Parathyroid adenoma (tissue), 2 donors: ENCODE measurements around the gene ZNF296.
A peak's percentile ranks its signal among the peaks of the same experiment; 100 is the strongest.

Experiments used
- H2AFZ ChIP-seq: fragments of 300-600 bp; sonication (generic); one replicate; pipeline ENCODE4 v1.7.0; 2017; ENCODE audit warnings: antibody characterized with exemption, mild to moderate bottlenecking
- H3K27ac ChIP-seq: fragments of 300-600 bp; sonication (generic); one replicate; pipeline ENCODE4 v1.7.0; 2017
- H3K27me3 ChIP-seq: fragments of 300-600 bp; sonication (generic); one replicate; pipeline ENCODE4 v1.7.0; 2017; ENCODE audit warnings: low read length; ENCODE audit not compliant: control insufficient read depth, insufficient read depth
- H3K36me3 ChIP-seq: fragments of 300-600 bp; sonication (generic); one replicate; pipeline ENCODE4 v1.7.0; 2017; ENCODE audit warnings: low read length; ENCODE audit not compliant: control insufficient read depth, insufficient read depth
- H3K4me1 ChIP-seq: fragments of 300-600 bp; sonication (generic); one replicate; pipeline ENCODE4 v1.7.0; 2017; ENCODE audit warnings: control low read depth
- H3K4me2 ChIP-seq: fragments of 300-600 bp; sonication (generic); one replicate; pipeline ENCODE4 v1.7.0; 2017; ENCODE audit warnings: low read length
- H3K4me3 ChIP-seq: fragments of 300-600 bp; sonication (generic); one replicate; pipeline ENCODE4 v1.7.0; 2017; ENCODE audit warnings: low read depth, low read length
- H3K79me2 ChIP-seq: fragments of 300-600 bp; sonication (generic); one replicate; pipeline ENCODE4 v1.7.0; 2017; ENCODE audit warnings: control low read depth
- H3K9ac ChIP-seq: fragments of 300-600 bp; sonication (generic); one replicate; pipeline ENCODE4 v1.7.0; 2017; ENCODE audit warnings: mild to moderate bottlenecking
- H3K9me3 ChIP-seq: fragments of 300-600 bp; sonication (generic); one replicate; pipeline ENCODE4 v1.7.0; 2017; ENCODE audit warnings: low read length; ENCODE audit not compliant: control insufficient read depth
- CTCF ChIP-seq: fragments of 300-600 bp; sonication (generic); IDR thresholded peaks from one replicate; pipeline ENCODE4 v1.7.0; 2017; ENCODE audit warnings: antibody characterized with exemption, mild to moderate bottlenecking
- donor health status: primary hyperparathyroidism.

Gene ZNF296

GRCh38 chr19:45038931-45039893 lies 37.1 kb downstream of the ZNF296 start, which contains the start of gene CLASRP:
Gene CLASRP (plus strand): TSS chr19:45039045. CDS start chr19:45040213, 1,168 bp downstream.
- Histone ChIP-seq H3K79me2 (peaks cover 43% of the 10 kb centered on the region), H3K4me1 (peaks cover 10% of the 10 kb centered on the region), H3K4me3 (peak within 1 kb of the TSS; percentile 100), H3K4me2 (peak within 1 kb of the TSS; percentile 91), H3K27me3 (no peaks in the 10 kb centered on the region), H3K9ac (peak within 1 kb of the TSS; percentile 94), H3K27ac (peak within 1 kb of the TSS; percentile 95), H3K9me3 (no peaks in the 10 kb centered on the region), H3K36me3 (no peaks in the 10 kb centered on the region), H2AFZ (peak within 1 kb of the TSS; percentile 84)
- TF ChIP-seq CTCF = no peak

DNA sequence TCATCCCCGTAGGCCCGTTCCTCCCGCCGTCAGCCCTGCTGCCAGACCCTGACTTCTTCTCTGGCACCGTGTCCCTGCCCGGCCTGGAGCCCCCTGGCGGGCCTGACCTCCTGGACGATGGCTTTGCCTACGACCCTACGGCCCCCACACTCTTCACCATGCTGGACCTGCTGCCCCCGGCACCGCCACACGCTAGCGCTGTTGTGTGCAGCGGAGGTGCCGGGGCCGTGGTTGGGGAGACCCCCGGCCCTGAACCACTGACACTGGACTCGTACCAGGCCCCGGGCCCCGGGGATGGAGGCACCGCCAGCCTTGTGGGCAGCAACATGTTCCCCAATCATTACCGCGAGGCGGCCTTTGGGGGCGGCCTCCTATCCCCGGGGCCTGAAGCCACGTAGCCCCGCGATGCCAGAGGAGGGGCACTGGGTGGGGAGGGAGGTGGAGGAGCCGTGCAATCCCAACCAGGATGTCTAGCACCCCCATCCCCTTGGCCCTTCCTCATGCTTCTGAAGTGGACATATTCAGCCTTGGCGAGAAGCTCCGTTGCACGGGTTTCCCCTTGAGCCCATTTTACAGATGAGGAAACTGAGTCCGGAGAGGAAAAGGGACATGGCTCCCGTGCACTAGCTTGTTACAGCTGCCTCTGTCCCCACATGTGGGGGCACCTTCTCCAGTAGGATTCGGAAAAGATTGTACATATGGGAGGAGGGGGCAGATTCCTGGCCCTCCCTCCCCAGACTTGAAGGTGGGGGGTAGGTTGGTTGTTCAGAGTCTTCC lies 38.7 kb downstream of the ZNF296 start:
- Histone ChIP-seq H3K27ac (no peak overlapping the region), H3K9me3 (no peaks in the 10 kb centered on the region), H2AFZ (no peak overlapping the region), H3K4me2 (no peak overlapping the region), H3K27me3 (no peaks in the 10 kb centered on the region), H3K4me1 (peaks cover 10% of the 10 kb centered on the region), H3K36me3 (no peaks in the 10 kb centered on the region), H3K9ac (no peak overlapping the region), H3K4me3 (no peak overlapping the region), H3K79me2 (peaks cover 31% of the 10 kb centered on the region)
- no peak for TF ChIP-seq CTCF

DNA sequence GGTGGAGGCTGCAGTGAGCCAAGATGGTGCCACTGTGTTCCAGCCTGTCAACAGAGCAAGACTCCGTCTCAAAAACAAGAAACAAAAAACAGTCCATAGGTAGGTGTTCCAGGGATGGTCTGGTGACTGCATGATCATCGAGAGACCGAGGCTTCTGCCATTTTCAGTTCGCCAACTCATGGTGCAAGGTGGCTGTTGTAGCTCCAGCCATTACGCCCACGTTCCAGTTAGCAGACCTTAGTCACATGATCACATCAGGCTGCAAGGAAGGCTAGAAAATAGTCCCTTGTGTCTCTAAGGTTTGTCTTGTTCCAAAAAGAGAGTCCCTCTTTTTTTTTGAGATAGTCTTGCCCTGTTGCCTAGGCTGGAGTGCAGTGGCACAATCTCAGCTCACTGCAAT lies 40.5 kb downstream of the ZNF296 start:
- no peaks in the 10 kb centered on the region for H3K36me3 ChIP-seq
- no peaks in the 10 kb centered on the region for H3K9me3 ChIP-seq
- H3K9ac ChIP-seq = no peak overlapping the region
- no peaks in the 10 kb centered on the region for H3K27me3 ChIP-seq
- no peak overlapping the region for H3K4me3 ChIP-seq
- H3K4me2 ChIP-seq = no peak overlapping the region
- H3K4me1 ChIP-seq = peaks cover 10% of the 10 kb centered on the region
- peaks cover 17% of the 10 kb centered on the region for H3K79me2 ChIP-seq
- no peak for TF ChIP-seq CTCF
- H2AFZ ChIP-seq = no peak overlapping the region
- no peak overlapping the region for H3K27ac ChIP-seq

DNA sequence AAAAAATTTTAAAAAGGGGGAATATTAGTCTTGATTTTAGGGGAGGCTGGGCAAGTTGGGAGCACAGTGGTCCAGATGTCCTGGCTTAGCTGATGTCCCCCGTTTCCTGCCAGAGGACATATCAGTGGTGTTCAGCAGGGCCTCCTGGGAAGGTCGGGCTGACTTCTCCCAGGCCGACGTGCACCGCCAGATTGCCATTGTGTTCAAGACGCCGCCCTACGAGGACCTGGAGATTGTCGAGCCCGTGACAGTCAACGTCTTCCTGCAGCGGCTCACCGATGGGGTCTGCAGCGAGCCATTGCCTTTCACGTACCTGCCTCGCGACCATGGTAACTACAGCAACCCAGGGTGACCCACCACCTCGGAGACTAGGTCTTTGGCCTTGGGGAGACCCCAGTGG lies 43.9 kb downstream of the ZNF296 start:
- Histone ChIP-seq H3K36me3 (no peaks in the 10 kb centered on the region), H3K79me2 (no peaks in the 10 kb centered on the region), H3K4me2 (no peak overlapping the region), H2AFZ (no peak overlapping the region), H3K9ac (no peak overlapping the region), H3K4me1 (no peaks in the 10 kb centered on the region), H3K27me3 (no peaks in the 10 kb centered on the region), H3K4me3 (no peak overlapping the region), H3K27ac (no peak overlapping the region), H3K9me3 (no peaks in the 10 kb centered on the region)
- no peak for TF ChIP-seq CTCF
